Measurements from ENCODE around the gene NACA.

DNA sequence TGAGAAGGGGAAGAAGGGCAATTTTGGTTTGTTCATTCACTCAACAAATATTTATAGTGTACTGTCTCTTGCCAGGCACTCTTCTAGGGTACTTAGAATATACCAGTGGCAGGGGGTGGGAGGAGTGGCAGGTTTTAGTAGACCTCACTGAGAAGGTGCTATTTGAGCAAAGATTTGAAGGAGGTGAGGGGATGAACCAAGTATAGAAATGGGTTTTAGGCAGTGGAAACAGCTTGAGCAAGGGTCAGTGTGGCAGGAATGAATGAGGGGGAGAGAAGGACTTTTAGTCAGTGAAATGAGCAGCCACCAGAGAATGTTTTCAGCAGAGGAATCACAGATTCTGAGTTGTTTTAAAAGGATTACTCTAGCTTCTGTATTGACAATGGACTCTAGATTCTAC is 24.8 kb upstream of the NACA start:
- TF ChIP-seq, protein P1, sequence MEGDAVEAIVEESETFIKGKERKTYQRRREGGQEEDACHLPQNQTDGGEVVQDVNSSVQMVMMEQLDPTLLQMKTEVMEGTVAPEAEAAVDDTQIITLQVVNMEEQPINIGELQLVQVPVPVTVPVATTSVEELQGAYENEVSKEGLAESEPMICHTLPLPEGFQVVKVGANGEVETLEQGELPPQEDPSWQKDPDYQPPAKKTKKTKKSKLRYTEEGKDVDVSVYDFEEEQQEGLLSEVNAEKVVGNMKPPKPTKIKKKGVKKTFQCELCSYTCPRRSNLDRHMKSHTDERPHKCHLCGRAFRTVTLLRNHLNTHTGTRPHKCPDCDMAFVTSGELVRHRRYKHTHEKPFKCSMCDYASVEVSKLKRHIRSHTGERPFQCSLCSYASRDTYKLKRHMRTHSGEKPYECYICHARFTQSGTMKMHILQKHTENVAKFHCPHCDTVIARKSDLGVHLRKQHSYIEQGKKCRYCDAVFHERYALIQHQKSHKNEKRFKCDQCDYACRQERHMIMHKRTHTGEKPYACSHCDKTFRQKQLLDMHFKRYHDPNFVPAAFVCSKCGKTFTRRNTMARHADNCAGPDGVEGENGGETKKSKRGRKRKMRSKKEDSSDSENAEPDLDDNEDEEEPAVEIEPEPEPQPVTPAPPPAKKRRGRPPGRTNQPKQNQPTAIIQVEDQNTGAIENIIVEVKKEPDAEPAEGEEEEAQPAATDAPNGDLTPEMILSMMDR (IDR thresholded peaks at IDR 0.05; ENCODE audit: insufficient read depth, low read length), result no peak
- TF ChIP-seq POLR2AphosphoS5 (IDR thresholded peaks at IDR 0.05; ENCODE audit: low read depth) (no peak), SPI1 (IDR thresholded peaks at IDR 0.05; ENCODE audit: borderline replicate concordance, low read depth) (no peak), GABPA (IDR thresholded peaks at IDR 0.05; ENCODE audit: low read depth) (no peak)
- TF ChIP-seq, protein P2, sequence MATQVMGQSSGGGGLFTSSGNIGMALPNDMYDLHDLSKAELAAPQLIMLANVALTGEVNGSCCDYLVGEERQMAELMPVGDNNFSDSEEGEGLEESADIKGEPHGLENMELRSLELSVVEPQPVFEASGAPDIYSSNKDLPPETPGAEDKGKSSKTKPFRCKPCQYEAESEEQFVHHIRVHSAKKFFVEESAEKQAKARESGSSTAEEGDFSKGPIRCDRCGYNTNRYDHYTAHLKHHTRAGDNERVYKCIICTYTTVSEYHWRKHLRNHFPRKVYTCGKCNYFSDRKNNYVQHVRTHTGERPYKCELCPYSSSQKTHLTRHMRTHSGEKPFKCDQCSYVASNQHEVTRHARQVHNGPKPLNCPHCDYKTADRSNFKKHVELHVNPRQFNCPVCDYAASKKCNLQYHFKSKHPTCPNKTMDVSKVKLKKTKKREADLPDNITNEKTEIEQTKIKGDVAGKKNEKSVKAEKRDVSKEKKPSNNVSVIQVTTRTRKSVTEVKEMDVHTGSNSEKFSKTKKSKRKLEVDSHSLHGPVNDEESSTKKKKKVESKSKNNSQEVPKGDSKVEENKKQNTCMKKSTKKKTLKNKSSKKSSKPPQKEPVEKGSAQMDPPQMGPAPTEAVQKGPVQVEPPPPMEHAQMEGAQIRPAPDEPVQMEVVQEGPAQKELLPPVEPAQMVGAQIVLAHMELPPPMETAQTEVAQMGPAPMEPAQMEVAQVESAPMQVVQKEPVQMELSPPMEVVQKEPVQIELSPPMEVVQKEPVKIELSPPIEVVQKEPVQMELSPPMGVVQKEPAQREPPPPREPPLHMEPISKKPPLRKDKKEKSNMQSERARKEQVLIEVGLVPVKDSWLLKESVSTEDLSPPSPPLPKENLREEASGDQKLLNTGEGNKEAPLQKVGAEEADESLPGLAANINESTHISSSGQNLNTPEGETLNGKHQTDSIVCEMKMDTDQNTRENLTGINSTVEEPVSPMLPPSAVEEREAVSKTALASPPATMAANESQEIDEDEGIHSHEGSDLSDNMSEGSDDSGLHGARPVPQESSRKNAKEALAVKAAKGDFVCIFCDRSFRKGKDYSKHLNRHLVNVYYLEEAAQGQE (IDR thresholded peaks at IDR 0.05; ENCODE audit: insufficient replicate concordance, low read depth), result no peak
